HG03045 (cell line): Measurements from ENCODE around the gene SEC24A.
"Not testable (repeated sequence)": the region's sequence is repeated elsewhere in the genome, so short reads cannot be mapped to it uniquely, and the experiment has no call there.

Experiments used
- ATAC-seq: cut with Tn5 transposase; IDR thresholded peaks from one replicate; pipeline ENCODE4 v1.9.1; 2021; ENCODE audit warnings: mild to moderate bottlenecking, moderate library complexity; ENCODE audit not compliant: unreplicated experiment

Gene SEC24A

DNA sequence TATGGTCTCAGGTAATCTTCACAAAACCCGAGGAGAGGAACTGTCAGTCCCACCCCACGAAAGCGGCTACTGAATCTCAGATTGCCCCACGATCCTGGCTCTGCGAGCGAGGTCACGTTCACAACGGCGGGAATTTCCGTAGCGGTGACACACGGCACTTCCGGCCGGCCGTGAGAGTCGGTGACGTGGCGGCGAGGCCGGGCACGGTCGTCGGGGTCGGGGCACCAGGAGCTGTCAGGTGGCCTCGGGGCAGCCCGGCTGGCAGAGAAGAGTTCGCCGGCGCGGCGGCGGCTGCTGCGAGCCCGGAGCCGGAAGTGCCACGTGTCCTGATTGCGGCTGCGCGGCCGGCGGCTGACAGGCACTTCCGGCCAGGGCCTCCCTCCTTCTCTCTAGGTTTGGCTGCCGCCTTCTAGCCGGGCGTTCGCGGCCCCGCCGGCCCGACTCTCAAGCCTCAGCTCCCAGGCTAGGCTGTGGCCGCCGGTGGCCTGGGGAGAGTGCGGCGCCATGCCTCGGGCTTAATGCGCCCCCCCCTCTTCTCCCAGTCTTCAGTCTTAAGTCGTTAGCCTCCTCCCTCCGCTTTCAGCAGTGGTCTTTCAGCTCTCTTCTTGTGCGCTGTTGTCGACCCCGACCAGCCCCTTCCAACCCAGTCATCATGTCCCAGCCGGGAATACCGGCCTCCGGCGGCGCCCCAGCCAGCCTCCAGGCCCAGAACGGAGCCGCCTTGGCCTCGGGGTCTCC lies at the start of gene SEC24A:
SEC24A (plus strand) TSS at position 361 of the 738 bp plus-strand sequence; CDS start at position 653, 292 bp downstream.
- peak; percentile 89 for ATAC-seq

DNA sequence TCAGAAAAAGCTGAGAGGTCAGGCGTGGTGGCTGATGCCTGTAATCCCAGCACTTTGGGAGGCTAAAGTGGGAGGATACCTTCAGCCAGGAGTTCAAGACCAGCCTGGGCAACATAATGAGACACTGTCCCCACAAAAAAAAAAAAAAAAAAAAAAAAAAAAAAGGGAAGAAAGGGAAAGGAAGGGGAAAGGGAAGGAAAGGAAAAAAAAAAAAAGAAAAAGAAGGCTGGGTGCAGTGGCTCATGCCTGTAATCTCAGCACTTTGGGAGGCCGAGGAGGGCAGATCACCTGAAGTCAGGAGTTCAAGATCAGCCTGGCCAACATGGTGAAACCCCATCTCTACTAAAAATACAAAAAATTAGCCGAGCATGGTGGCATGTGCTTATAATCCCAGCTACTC lies 48.8 kb upstream of the SEC24A start:
- ATAC-seq = not testable (repeated sequence)

DNA sequence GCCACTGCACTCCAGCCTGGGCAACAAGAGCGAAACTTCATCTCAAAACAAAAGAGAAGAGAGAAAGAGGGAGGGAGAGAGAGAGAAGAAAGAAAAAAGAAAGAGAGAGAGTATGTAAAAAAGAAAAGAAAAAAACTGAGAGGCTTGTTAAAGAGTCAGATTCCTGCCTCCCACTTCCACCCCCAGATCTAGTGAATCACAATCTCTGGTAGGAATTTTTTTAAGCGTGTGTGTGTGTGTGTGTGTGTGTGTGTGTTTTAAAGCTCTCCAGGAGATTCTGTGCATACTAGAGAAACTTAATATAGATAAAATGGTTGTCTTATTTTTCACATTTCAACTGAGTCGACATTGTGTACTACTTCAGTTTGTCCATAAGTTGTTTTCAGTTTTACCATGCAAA lies 48.0 kb upstream of the SEC24A start:
- no peak for ATAC-seq

DNA sequence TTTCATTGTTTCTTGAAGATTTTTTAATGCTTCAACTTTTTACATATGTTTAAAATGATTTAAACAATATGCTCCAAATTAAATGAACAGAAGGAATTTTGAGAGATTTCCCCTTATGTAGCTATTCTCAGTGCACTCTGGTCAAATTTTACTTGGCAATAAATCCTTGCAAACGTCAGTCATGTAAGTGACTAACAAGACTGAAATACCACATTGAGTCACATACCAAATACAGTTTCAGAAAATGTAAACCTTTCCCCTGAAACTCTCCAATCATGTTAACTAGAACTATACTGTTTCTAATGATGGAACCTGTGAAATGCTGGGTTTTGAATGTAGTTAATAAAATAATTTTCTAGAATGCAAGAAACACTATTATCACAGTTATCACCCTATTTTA lies 45.5 kb upstream of the SEC24A start:
- ATAC-seq = no peak

DNA sequence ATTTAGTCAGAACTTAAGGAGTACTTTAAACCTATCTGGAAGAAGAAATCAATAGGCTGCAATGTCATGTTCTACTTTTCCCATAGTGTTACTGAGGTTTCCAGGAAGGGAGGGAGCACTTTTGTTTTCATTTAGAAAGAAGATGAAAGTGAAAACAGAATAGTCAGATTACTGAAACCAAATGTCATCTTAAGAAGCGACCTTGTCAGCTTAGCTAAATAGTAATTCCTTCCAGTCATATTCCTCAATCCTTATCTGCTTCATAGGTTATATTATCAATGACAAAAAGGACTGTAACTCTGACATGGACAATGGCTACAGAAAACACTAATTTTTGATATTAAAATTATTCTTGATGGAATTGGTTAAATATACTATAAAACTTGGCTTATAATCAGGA lies 43.7 kb upstream of the SEC24A start:
- ATAC-seq = peak; percentile 39

DNA sequence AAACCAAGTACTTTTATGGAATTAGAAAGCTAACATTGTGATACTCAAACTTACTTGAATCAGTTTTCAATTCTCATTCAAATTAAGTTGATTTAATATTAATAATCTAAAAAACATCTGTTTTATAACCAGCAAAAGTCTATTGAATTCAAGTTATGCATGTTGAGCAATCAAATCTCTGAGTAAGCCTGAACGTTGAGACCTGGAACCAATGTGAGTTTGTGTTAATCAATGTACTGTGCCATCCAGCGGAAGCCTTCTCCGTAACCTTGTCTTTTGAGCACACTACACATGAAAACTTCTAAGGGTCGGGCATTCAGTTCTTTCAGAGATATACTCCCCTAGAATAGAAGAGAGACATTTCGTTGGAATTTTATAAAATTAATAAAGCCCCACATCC lies 41.9 kb upstream of the SEC24A start:
- no peak for ATAC-seq

DNA sequence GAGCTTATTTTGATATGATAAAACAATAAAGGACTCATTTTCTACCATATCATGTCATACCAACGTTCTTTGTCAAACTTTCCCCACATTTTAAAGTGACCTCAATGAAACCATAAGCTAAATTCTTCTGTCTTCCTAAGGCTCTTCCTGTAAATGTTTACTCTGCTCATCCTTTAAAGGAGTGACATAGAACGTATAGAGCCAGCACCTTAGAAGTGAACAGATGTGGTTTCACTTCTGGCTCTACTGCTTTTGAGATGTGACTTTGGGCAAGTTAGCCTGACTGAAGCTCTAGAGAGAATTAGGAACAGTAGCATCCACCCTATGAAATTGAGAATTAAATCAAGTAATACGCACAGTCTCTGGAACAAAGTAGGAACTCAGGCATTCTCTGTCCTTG lies 40.0 kb upstream of the SEC24A start:
- ATAC-seq = no peak

DNA sequence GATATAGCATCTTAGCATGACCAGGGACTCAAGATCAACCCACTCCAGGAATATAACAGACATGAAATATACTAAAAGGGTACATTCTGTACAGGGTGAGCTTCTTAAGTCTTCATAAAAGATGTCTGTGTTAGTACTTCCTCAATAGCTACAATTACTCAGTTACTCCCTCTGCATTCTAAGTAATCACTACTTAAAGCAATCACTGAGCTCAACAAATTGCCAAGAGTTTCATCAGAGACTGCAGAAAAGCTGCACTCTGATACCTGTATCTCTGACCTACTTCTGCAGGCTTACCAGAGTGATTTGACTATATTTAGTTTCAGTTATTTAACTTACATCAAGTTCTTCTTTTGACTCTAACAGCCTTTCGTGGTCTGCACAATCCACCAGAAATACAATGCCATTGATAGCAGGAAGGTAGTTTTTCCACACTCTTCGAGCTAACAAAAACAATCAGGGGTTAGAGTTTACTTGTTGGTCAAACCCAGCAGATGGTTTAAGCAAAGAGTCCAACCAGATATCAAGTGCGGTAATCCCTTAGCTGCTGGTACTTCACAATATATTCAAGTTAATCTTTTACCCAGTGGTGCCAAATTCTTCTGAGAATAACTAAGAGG lies 39.2 kb upstream of the SEC24A start:
- ATAC-seq = no peak

DNA sequence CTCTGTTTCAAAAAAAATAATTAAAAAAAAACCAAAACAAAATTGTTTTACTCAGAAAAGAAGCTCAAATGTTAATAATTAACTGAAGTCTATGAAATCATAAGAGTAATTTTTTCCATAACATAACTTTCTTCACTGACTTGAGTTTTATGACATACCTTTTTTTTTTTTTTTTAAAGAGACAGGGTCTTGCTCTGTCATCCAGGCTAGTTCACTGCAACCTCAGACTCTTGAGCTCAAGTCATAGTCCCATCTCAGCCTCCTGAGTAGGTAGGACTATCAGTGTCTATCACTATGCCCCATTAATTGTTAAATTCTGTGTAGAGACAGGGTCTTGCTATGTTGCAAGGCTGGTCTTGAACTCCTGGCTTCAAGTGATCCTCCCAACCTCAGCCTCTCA lies 37.9 kb upstream of the SEC24A start:
- no peak for ATAC-seq

DNA sequence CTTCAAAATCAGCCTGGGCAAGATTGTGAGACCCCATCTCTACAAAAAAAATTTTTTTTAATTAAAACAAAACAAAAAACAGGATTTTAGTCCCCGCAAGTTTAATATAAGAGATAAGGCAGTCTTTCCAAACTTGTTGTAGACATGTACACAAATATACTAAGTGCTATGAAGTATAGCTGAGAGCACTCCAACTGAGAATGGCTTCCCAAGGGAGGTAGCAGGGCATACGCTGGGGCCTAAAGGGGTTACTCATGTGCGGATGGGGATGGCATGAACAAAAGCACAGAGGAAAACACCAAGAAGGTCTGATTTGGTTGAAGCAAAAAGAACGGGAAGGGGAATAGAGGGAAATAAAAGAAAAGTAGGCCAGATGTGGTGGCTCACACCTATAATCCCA lies 37.1 kb upstream of the SEC24A start:
- no peak for ATAC-seq

DNA sequence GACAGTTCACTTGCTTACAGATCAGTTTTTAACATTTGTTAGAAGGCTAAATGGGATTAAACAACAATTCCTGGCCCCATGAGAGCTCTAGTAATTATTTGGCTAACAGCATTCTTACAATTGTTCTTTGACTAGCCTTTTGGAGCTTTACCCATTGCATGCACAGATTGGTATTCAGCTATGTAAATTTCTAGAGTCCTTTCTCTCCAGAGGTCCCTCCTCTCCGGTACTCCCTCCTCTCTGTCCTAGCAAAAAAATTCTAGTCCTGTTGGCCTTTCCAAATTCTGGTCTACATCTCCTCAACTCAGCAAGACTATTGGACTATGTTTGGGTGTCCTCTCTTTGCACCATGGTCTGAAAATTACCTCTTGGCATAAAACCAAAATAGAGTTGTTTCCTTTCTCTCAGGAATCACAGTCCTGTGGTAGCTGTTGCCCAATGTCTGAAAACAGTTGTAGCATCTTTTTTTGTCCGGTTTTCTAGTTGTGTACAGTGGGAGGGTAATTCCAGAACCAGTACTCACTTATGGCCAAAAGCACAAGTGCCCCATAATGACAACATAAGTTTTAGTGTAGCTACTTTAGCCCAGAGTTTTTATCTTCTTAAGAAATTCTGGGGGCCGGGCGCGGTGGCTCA lies 34.0 kb upstream of the SEC24A start:
- no peak for ATAC-seq

DNA sequence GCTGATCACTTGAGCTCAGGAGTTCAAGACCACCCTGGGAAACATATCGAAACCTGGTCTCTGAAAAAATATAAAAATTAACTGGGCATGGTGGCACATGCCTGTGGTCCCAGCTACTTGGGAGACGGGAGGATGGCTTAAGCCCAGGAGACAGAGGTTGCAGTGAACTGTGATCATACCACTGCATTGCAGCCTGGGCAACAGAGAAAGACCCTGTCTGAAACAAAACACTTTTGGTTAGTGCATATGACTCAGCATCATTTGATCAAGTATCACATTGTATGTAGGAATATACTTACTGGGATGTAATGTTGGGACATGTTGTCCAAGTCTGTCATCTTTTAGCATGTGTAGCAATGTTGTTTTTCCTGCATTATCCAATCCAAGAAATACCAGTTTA lies 28.0 kb upstream of the SEC24A start:
- no peak for ATAC-seq

DNA sequence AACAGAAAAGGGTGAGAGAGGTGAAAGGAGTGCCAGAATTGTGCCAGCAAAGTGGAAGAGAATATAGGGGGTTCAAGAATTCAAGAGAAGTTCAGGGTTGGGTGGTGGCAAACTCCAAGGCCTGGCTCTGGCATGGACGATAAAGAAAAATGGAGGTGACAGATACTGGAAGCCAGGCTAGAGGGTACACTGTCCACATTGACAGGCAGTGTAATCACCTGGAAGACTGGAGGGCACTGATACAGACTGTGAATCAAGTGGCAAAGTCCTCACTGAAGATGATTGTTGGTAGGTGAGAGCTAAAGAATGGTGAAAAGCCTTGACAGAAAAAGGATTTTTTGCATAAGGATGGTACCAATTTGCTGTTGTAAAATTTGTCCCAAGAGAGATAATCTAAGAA lies 23.0 kb upstream of the SEC24A start:
- no peak for ATAC-seq

DNA sequence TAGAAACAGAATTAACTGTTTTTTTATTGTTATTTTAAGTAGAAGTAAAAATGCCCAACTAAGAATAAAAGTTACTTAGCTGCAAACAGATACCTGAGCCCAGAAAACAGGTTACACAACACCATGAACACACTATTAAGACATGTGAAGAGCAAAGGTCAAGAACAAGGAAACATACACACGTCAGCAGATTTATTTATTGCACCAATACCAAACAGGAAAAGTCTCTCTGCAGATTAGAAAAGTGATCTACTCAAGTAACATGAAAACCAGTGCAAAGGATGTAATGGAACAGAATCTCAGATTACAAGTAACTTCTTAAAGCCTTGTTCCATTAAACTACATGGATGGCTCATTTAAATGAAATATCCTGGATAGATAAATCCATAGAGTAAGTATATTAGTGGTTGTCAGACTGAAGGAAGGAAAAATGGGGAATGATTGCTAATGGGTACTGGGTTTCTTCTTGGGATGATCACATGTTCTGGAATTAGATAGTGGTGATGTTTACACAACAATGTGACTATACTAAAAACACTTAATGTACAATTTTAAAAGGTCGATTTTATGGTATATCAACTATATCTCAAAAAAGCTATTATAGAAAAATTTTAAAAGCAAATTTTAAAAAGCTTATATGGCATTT lies 22.1 kb upstream of the SEC24A start:
- no peak for ATAC-seq

DNA sequence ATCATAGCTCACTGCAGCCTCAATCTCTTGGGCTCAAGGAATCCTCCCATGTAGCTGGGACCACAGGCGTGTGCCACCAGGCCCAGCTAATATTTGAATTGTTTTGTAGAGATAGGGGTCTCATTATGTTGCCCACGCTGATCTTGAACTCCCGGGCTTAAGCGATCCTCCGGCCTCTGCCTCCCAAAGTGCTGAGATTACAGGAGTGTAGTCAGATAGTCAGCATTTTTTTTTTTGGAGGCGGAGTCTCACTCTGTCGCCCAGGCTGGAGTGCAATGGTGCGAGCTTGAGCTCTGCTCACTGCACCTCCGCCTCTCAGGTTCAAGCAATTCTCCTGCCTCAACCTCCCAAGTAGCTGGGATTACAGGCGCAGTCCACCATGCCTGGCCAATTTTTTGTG lies 14.4 kb upstream of the SEC24A start:
- no peak for ATAC-seq

DNA sequence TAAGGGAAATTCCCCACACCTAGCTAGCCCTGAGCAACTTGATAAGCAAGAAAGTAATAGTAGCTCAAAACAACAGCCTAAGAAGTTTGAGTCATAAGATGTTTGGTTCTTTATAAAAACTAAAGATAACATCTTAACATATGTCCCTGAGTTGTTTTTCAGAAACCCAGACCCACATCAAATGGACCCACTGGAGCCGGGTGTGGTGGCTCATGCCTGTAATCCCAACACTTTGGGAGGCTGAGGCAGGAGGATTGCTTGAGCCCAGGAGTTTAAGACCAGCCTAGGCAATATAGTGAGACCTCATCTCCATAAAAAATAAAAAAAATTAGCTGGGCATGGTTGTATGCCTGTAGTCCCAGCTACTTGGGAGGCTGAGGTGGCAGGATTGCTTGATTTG lies 13.2 kb upstream of the SEC24A start:
- not testable (repeated sequence) for ATAC-seq

DNA sequence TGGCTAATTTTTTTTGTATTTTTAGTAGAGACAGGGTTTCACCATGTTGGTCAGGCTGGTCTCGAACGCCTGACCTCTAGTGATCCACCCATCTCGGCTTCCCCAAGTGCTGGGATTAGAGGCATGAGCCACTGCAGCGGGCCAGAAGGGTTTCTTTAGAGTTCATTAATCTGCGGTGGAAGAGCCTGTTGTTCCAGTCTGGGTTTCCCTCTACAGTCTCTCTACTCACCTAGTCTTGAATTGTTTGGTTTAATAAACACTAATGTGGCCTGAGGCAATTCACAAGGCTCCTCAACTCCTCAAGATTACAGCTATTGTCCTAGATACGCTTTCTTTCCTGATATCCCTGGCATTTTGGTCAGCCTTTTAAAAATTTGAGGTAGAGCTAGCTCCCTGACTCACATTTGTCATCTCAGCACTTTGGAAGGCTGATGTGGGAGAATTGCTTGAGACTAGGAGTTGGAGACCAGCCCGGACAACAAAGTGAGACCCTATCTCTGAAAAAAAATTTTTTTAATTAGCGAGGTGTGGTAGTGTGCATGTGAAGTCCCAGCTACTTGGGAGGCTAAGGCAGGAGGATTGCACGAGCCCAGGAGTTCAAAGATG lies 11.4 kb upstream of the SEC24A start:
- ATAC-seq = no peak

DNA sequence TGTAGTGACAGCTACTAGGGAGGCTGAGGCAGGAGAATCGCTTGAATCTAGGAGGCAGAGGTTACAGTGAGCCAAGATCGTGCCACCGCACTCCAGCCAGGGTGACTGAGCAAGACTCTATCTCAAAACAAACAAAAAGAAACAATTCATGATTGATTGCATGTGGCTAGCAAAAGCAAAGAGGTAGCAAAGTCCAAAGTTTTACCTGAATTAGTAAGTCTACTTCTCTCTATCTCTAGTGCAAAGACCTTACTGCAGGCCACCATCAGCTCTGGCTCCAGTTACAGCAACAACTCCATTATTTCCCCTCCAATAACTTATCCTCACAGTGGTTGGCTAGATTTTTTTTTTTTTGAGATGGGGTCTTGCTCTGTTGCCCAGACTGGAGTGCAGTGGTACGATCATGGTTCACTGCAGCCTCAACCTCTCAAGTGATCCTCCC lies 9.8 kb upstream of the SEC24A start:
- no peak for ATAC-seq

DNA sequence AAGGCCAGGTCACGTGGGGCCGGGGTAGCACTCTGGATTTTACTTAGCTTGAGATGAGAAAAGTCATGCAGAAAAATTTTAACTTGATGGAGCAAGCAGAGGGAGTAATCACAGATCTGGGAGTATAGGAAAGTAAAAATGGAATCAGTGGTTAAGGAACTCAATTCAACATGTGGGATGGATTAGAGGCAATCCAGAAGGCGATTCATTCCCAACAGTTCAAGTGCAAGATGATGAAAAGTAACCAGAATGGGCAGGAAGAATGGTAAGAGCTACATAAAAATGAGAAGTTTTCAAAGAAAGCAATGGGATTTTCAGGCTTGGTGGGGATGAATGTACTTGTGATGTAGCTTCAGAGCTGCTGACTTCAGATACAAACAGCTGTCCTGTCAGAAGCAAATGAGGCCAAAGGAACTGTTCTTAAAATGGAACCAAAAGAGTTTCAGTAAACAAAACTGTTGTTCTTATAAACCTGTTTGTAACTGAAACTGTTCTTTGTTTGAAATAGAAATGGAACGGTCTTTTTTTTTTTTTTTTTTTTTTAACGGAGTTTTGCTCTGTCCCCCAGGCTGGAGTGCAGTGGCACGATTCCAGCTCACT lies 5.6 kb upstream of the SEC24A start:
- peak; percentile 59 for ATAC-seq

DNA sequence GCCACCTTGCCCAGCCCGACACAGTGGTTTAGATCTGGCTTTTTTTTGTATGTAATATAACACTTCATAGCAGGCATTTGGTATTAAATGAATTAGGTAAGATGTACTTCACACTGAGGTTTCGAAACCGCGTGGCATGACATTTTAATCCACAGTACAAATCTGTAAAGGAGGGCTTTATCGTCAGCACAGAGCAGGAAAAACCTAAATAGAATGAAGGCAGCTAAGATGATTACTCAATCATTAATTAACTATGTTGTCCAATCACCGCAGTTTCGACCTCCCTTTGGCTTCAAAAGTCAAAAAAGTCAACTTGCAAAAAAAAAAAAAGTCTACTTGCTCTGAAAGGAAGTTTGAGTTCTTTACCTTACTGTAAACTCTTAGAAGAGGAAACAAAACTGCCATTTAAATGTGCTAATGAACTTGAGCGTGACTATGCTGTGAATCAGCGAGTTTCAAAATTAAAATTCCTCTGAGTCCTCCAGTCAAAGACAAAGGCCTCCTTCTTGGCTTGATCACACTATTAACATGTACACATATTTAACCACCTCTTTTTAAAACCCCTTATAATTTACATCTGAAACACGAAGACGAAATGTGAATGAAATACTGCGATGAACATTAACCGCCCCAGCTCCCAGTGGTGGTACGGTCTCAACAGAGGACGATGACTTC lies 698 bp upstream of the SEC24A start:
- peak; percentile 9 for ATAC-seq
